Endothelial cell of umbilical vein (primary cell): ENCODE measurements around the gene ISOC1. TPM values are rescaled to one million over a fixed set of nuclear protein-coding genes. Genes with fewer than 3 reads are reported as not detected.

Experiments used
- BruUV-seq: library from RNA; stranded (reverse); fragments of 400-500 nt; replicated peaks from 2 replicates; lab custom pipeline; 2021; lab: Mats Ljungman, UMichigan
- CTCF ChIA-PET: fragments of 300-600, 350-600 bp; sonication (Branson Sonifier 250); formaldehyde crosslinking; loops from one replicate; lab custom pipeline; 2021; ENCODE audit warnings: antibody characterized with exemption, inconsistent platforms; lab: Charles Lee
- POLR2A ChIA-PET: fragments of 300-600, 350-600 bp; sonication (Branson Sonifier 250); formaldehyde crosslinking; loops from one replicate; lab custom pipeline; 2021; ENCODE audit warnings: antibody characterized with exemption, inconsistent platforms; lab: Charles Lee
- DNase-seq: peaks from one replicate; pipeline ENCODE4 v3.0.0-alpha.2; 2011; ENCODE audit warnings: low read depth, low spot score
- FAIRE-seq: peaks from 2 replicates; lab custom pipeline; 2011; peaks lifted over from hg19 to GRCh38; lab: Jason Lieb, UNC
- H2AFZ ChIP-seq: 2 replicates; pipeline ENCODE4 v1.6.0; 2012; ENCODE audit warnings: low read depth, low read length, control low read depth, inconsistent platforms
- H3K27ac ChIP-seq: 2 replicates; pipeline ENCODE4 v1.5.1; 2011; ENCODE audit warnings: low read depth, mild to moderate bottlenecking, control low read depth, low read length, moderate library complexity; ENCODE audit not compliant: insufficient read depth
- H3K27me3 ChIP-seq, 2 experiments: 2 replicates each; pipeline versions ENCODE4 v1.6.0 to v1.6.1; 2011; ENCODE audit warnings: low read length in 2 of 2, mixed read lengths in 1 of 2; ENCODE audit not compliant: control insufficient read depth in 2 of 2, insufficient read depth in 2 of 2
- H3K36me3 ChIP-seq, 2 experiments: 2 replicates in 1 of 2; 3 replicates in 1 of 2; pipeline ENCODE4 v1.5.1; 2011; ENCODE audit warnings: low read length in 2 of 2, mild to moderate bottlenecking in 1 of 2, moderate library complexity in 1 of 2; ENCODE audit not compliant: control insufficient read depth in 2 of 2, insufficient read depth in 2 of 2; ENCODE audit errors: extremely low read depth in 1 of 2
- H3K4me1 ChIP-seq: 3 replicates; pipeline ENCODE4 v1.5.1; 2011; ENCODE audit warnings: mild to moderate bottlenecking, low read length; ENCODE audit not compliant: control insufficient read depth, insufficient read depth; ENCODE audit errors: extremely low read depth
- H3K4me2 ChIP-seq: 2 replicates; pipeline ENCODE4 v1.6.1; 2011; ENCODE audit warnings: low read length, control low read depth, mixed read lengths; ENCODE audit not compliant: insufficient read depth
- H3K4me3 ChIP-seq, 3 experiments: fragments of 200-600 bp in 1 of 3; sonication (generic), shearing (Covaris generic) in 1 of 3; replicated peaks in 1 of 3; 2 replicates each; pipeline ENCODE4 v1.5.1; 2011 to 2016; ENCODE audit warnings: control low read depth in 3 of 3, low read length in 3 of 3, mild to moderate bottlenecking in 2 of 3, inconsistent platforms in 1 of 3, low read depth in 1 of 3, moderate library complexity in 1 of 3; ENCODE audit not compliant: insufficient read depth in 1 of 3
- H3K79me2 ChIP-seq: 2 replicates; pipeline ENCODE4 v1.6.0; 2012; ENCODE audit warnings: low read length, inconsistent platforms; ENCODE audit not compliant: control insufficient read depth, insufficient read depth
- H3K9ac ChIP-seq: replicated peaks from 2 replicates; pipeline ENCODE3; 2011; ENCODE audit warnings: low read length, control low read depth; ENCODE audit not compliant: insufficient read depth; ENCODE audit errors: extremely low read depth
- H3K9me1 ChIP-seq: replicated peaks from 3 replicates; pipeline ENCODE4 v1.6.0; 2011; ENCODE audit warnings: mild to moderate bottlenecking, low read length; ENCODE audit not compliant: control insufficient read depth, insufficient read depth; ENCODE audit errors: extremely low read depth
- H3K9me3 ChIP-seq: replicated peaks from 2 replicates; pipeline ENCODE4 v1.5.1; 2012; ENCODE audit warnings: low read length, inconsistent platforms; ENCODE audit not compliant: control insufficient read depth, insufficient read depth
- H4K20me1 ChIP-seq: replicated peaks from 2 replicates; pipeline ENCODE3; 2011; ENCODE audit warnings: mild to moderate bottlenecking, low read length; ENCODE audit not compliant: control insufficient read depth, insufficient read depth; ENCODE audit errors: extremely low read depth
- EZH2 ChIP-seq: IDR thresholded peaks from 2 replicates; pipeline ENCODE4 v1.6.1; 2012; ENCODE audit warnings: borderline replicate concordance, low read depth, mild to moderate bottlenecking, moderate library complexity, low read length, inconsistent platforms; ENCODE audit not compliant: severe bottlenecking
- FOS ChIP-seq: IDR thresholded peaks from 2 replicates; pipeline ENCODE4 v1.6.1; 2011; ENCODE audit warnings: mild to moderate bottlenecking, low read length, moderate library complexity, borderline replicate concordance; ENCODE audit not compliant: insufficient read depth
- GATA2 ChIP-seq: IDR thresholded peaks from 2 replicates; pipeline ENCODE4 v1.7.0; 2011; ENCODE audit warnings: low read depth, mild to moderate bottlenecking, moderate library complexity, mixed read lengths, low read length; ENCODE audit not compliant: insufficient read length, insufficient read depth
- JUN ChIP-seq: IDR thresholded peaks from 2 replicates; pipeline ENCODE4 v1.6.1; 2011; ENCODE audit warnings: borderline replicate concordance, low read depth; ENCODE audit not compliant: insufficient read length, insufficient read depth
- MAX ChIP-seq: IDR thresholded peaks from 2 replicates; pipeline ENCODE4 v1.6.1; 2011; ENCODE audit not compliant: insufficient read depth, insufficient read length
- MYC ChIP-seq: IDR thresholded peaks from one replicate; pipeline ENCODE4 v1.6.1; 2011; ENCODE audit warnings: mild to moderate bottlenecking, low read depth, low read length
- POLR2A ChIP-seq: IDR thresholded peaks from 2 replicates; pipeline ENCODE4 v1.6.1; 2012; ENCODE audit warnings: low read depth, mild to moderate bottlenecking, control low read depth, low read length
- POLR2AphosphoS5 ChIP-seq: IDR thresholded peaks from 2 replicates; pipeline ENCODE4 v1.6.1; 2012; ENCODE audit warnings: low read depth, mild to moderate bottlenecking, control low read depth, low read length, moderate library complexity; ENCODE audit not compliant: insufficient read depth
- dilution Hi-C: fragments of 300-500 bp; cut with MboI; formaldehyde crosslinking; loops from one replicate; pipeline ENCODE4 v1.15.0; 2019; ENCODE audit warnings: low sequenced_read_pairs; ENCODE audit not compliant: extremely low pct_ligation_motif_present
- intact Hi-C: fragments of 100-400 bp; cut with micrococcal nuclease; formaldehyde crosslinking; loops from one replicate; pipeline ENCODE4 v1.10.0; 2022
- microRNA-seq: library from miRNA; unstranded; fragments of <30 nt; microRNA quantifications from one replicate; pipeline ENCODE4 v1.2.0, GENCODE V29; 2021; ENCODE audit warnings: borderline number of aligned reads, borderline replicate concordance
- polyA plus RNA-seq, 4 experiments: library from polyadenylated mRNA; depleted of rRNA in 3 of 4; stranded (reverse) in 3 of 4; unstranded in 1 of 4; fragments of >200 nt; gene quantifications; 2 replicates each; pipeline versions ENCODE4 v1.2.1 to v1.2.3, GENCODE V29; 2011 to 2012; ENCODE audit warnings: missing spikeins in 1 of 4
- small RNA-seq: library from RNA; depleted of rRNA; stranded (forward); fragments of <200 nt; gene quantifications from one replicate; pipeline ENCODE3, GENCODE V24; 2012; ENCODE audit warnings: low replicate concordance, low read depth; ENCODE audit not compliant: insufficient read depth, insufficient read length
- total RNA-seq: library from RNA; stranded (reverse); gene quantifications from 2 replicates; pipeline ENCODE4 v1.2.3, GENCODE V29; 2021
- TF ChIP-seq, protein P1 (sequence below), 2 donors: IDR thresholded peaks; 1 replicate in 1 of 2; 2 replicates in 1 of 2; pipeline ENCODE4 v1.5.1; 2011; ENCODE audit warnings: low read length in 2 of 2, mild to moderate bottlenecking in 2 of 2, moderate library complexity in 2 of 2, control low read depth in 1 of 2, inconsistent platforms in 1 of 2, low read depth in 1 of 2; ENCODE audit not compliant: insufficient read depth in 1 of 2; ENCODE audit errors: extremely low read depth in 1 of 2

ISOC1 gene
- total and polyA plus RNA-seq, 2 donors (not counting 3 experiments of a cell fraction or from before 2014, with no cell fraction given): 21.4 to 21.6 TPM

GRCh38 chr5:129161830-129162229 is 67.3 kb downstream of the ISOC1 start:
- CTCF ChIA-PET: no interaction called here
- no peaks in the 10 kb centered on the region for H3K4me1 ChIP-seq
- no peak for FAIRE-seq

More at GRCh38 chr5:129161830-129162229, 67.3 kb downstream of the ISOC1 start:
- intact Hi-C loops (no loop called here), dilution Hi-C loops (no loop called here)
- Histone ChIP-seq H3K4me3 (no peak overlapping the region), H3K79me2 (no peaks in the 10 kb centered on the region), H3K4me2 (no peak overlapping the region), H2AFZ (no peak overlapping the region), H3K27me3 (no peaks in the 10 kb centered on the region), H3K9ac (no peak overlapping the region), H3K36me3 (no peaks in the 10 kb centered on the region), H3K27ac (no peak overlapping the region), H4K20me1 (no peaks in the 10 kb centered on the region), H3K9me3 (no peaks in the 10 kb centered on the region), H3K9me1 (no peaks in the 10 kb centered on the region)
- POLR2A ChIA-PET: no interaction called here
- TF ChIP-seq POLR2A (no peak), POLR2AphosphoS5 (no peak), EZH2 (no peak), MAX (no peak), MYC (no peak), JUN (no peak), GATA2 (no peak), FOS (no peak)
- TF ChIP-seq, protein P1, sequence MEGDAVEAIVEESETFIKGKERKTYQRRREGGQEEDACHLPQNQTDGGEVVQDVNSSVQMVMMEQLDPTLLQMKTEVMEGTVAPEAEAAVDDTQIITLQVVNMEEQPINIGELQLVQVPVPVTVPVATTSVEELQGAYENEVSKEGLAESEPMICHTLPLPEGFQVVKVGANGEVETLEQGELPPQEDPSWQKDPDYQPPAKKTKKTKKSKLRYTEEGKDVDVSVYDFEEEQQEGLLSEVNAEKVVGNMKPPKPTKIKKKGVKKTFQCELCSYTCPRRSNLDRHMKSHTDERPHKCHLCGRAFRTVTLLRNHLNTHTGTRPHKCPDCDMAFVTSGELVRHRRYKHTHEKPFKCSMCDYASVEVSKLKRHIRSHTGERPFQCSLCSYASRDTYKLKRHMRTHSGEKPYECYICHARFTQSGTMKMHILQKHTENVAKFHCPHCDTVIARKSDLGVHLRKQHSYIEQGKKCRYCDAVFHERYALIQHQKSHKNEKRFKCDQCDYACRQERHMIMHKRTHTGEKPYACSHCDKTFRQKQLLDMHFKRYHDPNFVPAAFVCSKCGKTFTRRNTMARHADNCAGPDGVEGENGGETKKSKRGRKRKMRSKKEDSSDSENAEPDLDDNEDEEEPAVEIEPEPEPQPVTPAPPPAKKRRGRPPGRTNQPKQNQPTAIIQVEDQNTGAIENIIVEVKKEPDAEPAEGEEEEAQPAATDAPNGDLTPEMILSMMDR (IDR thresholded peaks at IDR 0.05; ENCODE audit: extremely low read depth in 1 of 2, insufficient read depth in 1 of 2, low read depth in 1 of 2, low read length in 2 of 2): no peak
- no peak for DNase-seq
- no TSS peak for BruUV-seq

Small RNA genes lying within 50 kb of the gene (microRNA-seq; reads per million reads assigned to microRNA genes)
- gene MIR4633: not detected

Small RNA genes lying within 50 kb of the gene (small RNA-seq; reads per million reads assigned to genes)
- gene MIR4633: not detected

Other genes starting within 250 kb of the ISOC1 start
- gene SLC27A6, start 129.3 kb upstream of the ISOC1 start, total RNA-seq: 0.18 TPM in 1 of 2 replicates, not detected in the other
- gene SLC27A6, start 129.3 kb upstream of the ISOC1 start, polyA plus RNA-seq: 0.10 TPM in 1 of 2 replicates, not detected in the other